ENCODE data around the gene PLPPR1. TPM values are rescaled to one million over a fixed set of nuclear protein-coding genes. Genes with fewer than 3 reads are reported as not detected.
A peak's percentile ranks its signal among the peaks of the same experiment; 100 is the strongest.

The PLPPR1 gene
- total RNA-seq, 1 experiment from 2014 or later, result not detected

DNA sequence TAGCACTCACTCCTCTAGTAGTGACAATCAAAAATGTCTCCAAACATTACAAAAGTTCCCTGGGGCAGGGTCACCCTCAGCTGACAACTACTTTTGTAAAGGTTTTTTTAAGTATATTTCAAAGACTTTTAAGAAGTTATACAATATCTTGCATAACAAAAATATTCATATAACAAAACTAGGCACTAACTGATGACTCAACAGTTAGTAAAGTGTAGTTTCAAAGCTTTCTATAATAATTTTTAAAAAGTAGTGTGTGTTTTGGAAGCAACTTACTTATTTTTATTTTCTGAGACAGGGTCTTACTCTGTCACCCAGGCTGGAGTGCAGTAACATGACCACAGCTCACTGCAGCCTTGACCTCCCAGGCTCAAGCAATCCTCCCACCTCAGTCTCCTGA, 271.4 kb downstream of the PLPPR1 start:
- Histone ChIP-seq H3K4me3 (ENCODE audit: low read depth, low read length, poor library complexity, severe bottlenecking) (no peak overlapping the region), H3K4me1 (ENCODE audit: insufficient read depth, low read length, poor library complexity, severe bottlenecking) (no peaks in the 10 kb centered on the region), H3K27ac (ENCODE audit: low read depth, low read length, poor library complexity, severe bottlenecking) (no peak overlapping the region), H3K36me3 (ENCODE audit: insufficient read depth, low read length, poor library complexity, severe bottlenecking) (no peaks in the 10 kb centered on the region), H3K27me3 (replicated peaks; ENCODE audit: insufficient read depth, low read depth, low read length, poor library complexity) (no peaks in the 10 kb centered on the region), H3K9me3 (ENCODE audit: low read depth, low read length, poor library complexity, severe bottlenecking) (no peaks in the 10 kb centered on the region)
- intact Hi-C loops (cut with micrococcal nuclease; ENCODE audit: unreplicated experiment), result no loop called here
- BruUV-seq (replicated peaks), result no TSS peak
- TF ChIP-seq, protein P1, sequence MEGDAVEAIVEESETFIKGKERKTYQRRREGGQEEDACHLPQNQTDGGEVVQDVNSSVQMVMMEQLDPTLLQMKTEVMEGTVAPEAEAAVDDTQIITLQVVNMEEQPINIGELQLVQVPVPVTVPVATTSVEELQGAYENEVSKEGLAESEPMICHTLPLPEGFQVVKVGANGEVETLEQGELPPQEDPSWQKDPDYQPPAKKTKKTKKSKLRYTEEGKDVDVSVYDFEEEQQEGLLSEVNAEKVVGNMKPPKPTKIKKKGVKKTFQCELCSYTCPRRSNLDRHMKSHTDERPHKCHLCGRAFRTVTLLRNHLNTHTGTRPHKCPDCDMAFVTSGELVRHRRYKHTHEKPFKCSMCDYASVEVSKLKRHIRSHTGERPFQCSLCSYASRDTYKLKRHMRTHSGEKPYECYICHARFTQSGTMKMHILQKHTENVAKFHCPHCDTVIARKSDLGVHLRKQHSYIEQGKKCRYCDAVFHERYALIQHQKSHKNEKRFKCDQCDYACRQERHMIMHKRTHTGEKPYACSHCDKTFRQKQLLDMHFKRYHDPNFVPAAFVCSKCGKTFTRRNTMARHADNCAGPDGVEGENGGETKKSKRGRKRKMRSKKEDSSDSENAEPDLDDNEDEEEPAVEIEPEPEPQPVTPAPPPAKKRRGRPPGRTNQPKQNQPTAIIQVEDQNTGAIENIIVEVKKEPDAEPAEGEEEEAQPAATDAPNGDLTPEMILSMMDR (conservative IDR thresholded peaks at IDR 0.05; ENCODE audit: low read depth, low read length), result no peak
- TF ChIP-seq EZH2 (IDR thresholded peaks at IDR 0.05; ENCODE audit: borderline replicate concordance, low read depth, low read length, poor library complexity, severe bottlenecking), result no peak
- ChIA-PET POLR2A (ENCODE audit: low non-redundant PET) (no interaction called here), CTCF (no interaction called here)
- no peak for DNase-seq (ENCODE audit: low spot score)

DNA sequence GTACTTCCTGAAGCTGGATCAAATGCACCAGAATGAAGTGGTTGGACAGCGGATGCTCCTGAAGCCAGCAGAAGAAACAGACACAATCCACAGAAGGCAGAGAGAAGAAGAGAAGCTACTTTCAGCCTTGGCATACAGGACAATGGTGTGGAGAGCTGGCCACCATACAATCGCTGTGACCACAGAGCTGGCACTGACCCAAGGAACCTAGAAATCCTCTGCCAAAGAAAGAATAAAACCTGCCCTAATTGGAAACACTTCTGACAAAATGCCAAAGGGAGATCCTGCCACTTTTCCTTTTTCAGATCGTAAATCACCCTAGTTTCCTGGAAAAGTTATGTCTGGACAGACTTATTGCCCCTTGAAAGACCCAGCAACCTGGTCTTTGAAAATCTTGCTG, 278.5 kb downstream of the PLPPR1 start:
- no peaks in the 10 kb centered on the region for H3K36me3 ChIP-seq (ENCODE audit: insufficient read depth, low read length, poor library complexity, severe bottlenecking)
- ChIA-PET CTCF (no interaction called here), POLR2A (ENCODE audit: low non-redundant PET) (no interaction called here)
- intact Hi-C loops (cut with micrococcal nuclease; ENCODE audit: unreplicated experiment), result no loop called here
- no peak for TF ChIP-seq EZH2 (IDR thresholded peaks at IDR 0.05; ENCODE audit: borderline replicate concordance, low read depth, low read length, poor library complexity, severe bottlenecking)
- TF ChIP-seq, protein P1 (conservative IDR thresholded peaks at IDR 0.05; ENCODE audit: low read depth, low read length), result no peak
- no peaks in the 10 kb centered on the region for H3K27me3 ChIP-seq (replicated peaks; ENCODE audit: insufficient read depth, low read depth, low read length, poor library complexity)
- H3K9me3 ChIP-seq (ENCODE audit: low read depth, low read length, poor library complexity, severe bottlenecking), result no peaks in the 10 kb centered on the region
- H3K27ac ChIP-seq (ENCODE audit: low read depth, low read length, poor library complexity, severe bottlenecking), result peak overlapping the region; percentile 33
- no peak for DNase-seq (ENCODE audit: low spot score)
- peaks cover 26% of the 10 kb centered on the region for H3K4me1 ChIP-seq (ENCODE audit: insufficient read depth, low read length, poor library complexity, severe bottlenecking)
- no peak overlapping the region for H3K4me3 ChIP-seq (ENCODE audit: low read depth, low read length, poor library complexity, severe bottlenecking)
- no TSS peak for BruUV-seq (replicated peaks)

DNA sequence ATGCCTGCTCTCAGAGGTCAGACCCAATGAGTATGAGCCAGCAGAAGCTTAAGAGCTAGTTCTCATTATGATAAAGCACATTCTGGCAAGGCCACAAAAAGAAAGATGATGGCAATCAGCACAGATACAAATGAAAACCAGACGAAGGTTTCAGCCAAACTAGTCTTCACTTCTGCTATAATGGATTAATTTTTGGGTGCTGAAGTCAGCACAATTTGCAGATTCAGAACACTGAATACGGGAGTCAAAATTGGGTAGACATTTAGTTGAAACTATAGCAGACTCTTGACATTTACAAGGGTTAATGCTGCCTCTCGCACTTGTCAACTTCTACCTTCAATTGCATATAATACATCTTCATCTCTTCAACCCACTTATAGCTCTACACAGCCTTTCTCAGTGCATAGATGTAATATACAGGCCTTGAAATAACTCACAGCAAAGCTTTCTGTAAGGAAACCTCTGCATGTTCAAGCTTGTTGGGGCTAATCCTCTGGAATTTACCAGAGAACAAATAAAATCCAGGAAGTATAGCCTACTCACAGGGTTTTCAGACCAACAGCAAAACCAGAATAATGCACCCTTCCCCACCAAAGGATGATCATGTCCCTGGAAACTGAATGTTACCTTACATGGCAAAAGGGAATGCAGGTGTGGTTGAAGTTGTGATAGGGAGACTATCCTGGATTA, 279.1 kb downstream of the PLPPR1 start:
- no peaks in the 10 kb centered on the region for H3K9me3 ChIP-seq (ENCODE audit: low read depth, low read length, poor library complexity, severe bottlenecking)
- no peak overlapping the region for H3K4me3 ChIP-seq (ENCODE audit: low read depth, low read length, poor library complexity, severe bottlenecking)
- H3K27ac ChIP-seq (ENCODE audit: low read depth, low read length, poor library complexity, severe bottlenecking), result peak overlapping the region; percentile 33
- no peaks in the 10 kb centered on the region for H3K27me3 ChIP-seq (replicated peaks; ENCODE audit: insufficient read depth, low read depth, low read length, poor library complexity)
- H3K4me1 ChIP-seq (ENCODE audit: insufficient read depth, low read length, poor library complexity, severe bottlenecking), result peaks cover 26% of the 10 kb centered on the region
- ChIA-PET CTCF (no interaction called here), POLR2A (ENCODE audit: low non-redundant PET) (interaction anchor here (0.6 kb wide), 1 partner anchor 365 kb away, joined by 3 read pairs; no protein-coding TSS in a partner anchor)
- H3K36me3 ChIP-seq (ENCODE audit: insufficient read depth, low read length, poor library complexity, severe bottlenecking), result no peaks in the 10 kb centered on the region
- BruUV-seq (replicated peaks), result no TSS peak
- intact Hi-C loops (cut with micrococcal nuclease; ENCODE audit: unreplicated experiment), result no loop called here
- TF ChIP-seq, protein P1 (conservative IDR thresholded peaks at IDR 0.05; ENCODE audit: low read depth, low read length), result no peak
- no peak for TF ChIP-seq EZH2 (IDR thresholded peaks at IDR 0.05; ENCODE audit: borderline replicate concordance, low read depth, low read length, poor library complexity, severe bottlenecking)
- DNase-seq (ENCODE audit: low spot score), result peak; percentile 30
